Cerebellar nuclear complex (tissue), 1 donor: ENCODE results near the gene CCDC106.
A peak's percentile ranks its signal among the peaks of the same experiment; 100 is the strongest.

Source experiments
- DNase-seq, 2 experiments: peaks; one replicate each; lab custom pipeline; 2025; lab: John Stamatoyannopoulos, UW

The CCDC106 gene

GRCh38 chr19:55650602-55651230 lies 2.7 kb downstream of the CCDC106 start:
- no peak for DNase-seq

- DNase-seq = no peak
Observed at GRCh38 chr19:55651236-55651635, 3.2 kb downstream of the CCDC106 start.

- no peak for DNase-seq
Observed at GRCh38 chr19:55652311-55653128, 4.5 kb downstream of the CCDC106 start.

- DNase-seq = peak; percentile 67 to 94
Observed at GRCh38 chr19:55653651-55654322, 5.8 kb downstream of the CCDC106 start.

DNA sequence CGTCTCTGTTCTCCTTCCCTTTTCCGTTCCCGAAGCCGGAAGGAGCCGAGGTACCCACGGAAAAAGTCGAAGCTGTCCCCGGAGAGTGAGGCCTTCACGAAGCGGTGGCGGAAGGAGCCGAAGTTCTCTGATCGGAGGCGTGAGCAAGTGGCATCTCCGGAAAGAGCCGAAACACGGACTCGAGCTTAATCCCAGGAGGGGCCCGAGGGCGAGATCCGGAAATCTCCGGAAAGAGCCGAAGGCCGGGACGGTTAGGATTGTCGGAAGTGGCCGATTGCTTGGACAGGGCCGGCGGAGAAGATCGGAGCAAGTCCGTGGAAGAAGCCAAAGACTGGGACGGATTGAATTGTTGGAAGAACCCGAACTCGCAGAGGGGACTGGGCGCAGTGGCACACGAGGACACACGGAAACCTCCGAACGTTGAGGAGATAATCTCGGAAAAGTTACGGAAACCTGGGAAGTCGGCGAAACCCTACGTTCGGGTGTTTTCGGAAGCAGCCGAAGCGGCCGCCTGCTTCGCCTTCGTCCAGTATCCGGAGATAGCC lies 6.4 kb downstream of the CCDC106 start:
- DNase-seq = peak; percentile 75 to 95

DNA sequence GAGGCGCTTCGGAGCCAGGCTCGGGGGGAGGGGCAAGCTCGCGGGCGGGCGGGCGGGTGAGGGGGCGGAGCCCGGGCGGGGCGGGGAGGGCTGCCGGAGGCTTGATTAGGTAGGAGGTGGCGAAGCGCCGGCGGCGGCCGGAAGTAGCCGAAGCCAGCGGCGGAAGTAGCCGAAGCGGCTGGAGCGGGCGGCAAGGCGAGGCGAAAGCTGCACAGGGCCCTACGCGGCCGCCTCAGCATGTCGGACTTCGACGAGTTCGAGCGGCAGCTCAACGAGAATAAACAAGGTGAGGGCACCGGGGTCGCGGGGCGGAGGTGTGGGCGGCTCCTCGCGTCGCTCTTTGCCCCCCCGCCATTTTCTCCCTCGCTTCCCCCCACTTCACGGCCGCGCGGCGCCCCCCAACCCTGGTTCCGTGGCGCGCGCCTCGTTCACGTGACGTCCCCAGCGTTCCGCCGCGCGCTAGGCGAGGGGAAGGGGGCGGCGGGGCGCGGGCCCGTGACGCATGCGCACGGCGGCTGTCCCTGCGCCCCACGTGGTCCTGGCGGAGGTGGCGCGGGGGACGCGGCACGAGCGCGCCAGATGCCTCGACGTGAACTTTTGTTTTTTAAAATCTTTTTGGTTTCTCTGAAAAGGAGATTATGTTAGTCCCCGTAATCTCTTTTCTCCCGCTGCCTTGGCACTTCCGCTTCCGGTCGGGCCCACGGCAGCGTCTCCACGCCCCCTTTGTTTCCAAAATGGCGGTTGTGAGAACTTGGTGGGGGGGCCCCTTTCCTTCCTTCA lies 7.0 kb downstream of the CCDC106 start, which contains the start of gene U2AF2:
Gene U2AF2, plus strand, starts transcription at position 168 of the 780 bp plus-strand sequence. Its CDS starts 70 bp downstream, at position 238.
- DNase-seq = peak; percentile 75 to 87

GRCh38 chr19:55655648-55656040 lies 7.6 kb downstream of the CCDC106 start:
- DNase-seq = no peak

DNA sequence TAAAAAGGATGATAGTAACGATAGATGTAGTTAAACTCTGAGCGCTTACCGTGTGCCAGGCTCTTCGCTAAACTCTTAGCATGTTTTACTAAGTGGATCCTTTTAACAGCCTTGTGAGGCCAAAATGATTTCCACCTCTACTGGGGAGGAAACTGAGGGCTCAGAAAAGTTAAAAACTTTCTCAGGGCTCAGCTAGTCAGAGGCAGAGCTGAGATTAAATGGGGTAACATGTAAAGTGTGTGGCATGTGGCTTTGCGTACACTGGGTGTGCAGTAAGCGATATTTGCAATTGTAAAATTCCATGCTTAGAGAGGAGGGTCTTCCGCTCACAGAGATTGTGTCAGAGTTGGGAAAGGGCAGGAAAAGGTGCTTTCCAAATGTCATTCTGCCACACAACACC lies 8.5 kb downstream of the CCDC106 start:
- DNase-seq = no peak

- DNase-seq = no peak
Observed at GRCh38 chr19:55656988-55657747, 9.2 kb downstream of the CCDC106 start.

DNA sequence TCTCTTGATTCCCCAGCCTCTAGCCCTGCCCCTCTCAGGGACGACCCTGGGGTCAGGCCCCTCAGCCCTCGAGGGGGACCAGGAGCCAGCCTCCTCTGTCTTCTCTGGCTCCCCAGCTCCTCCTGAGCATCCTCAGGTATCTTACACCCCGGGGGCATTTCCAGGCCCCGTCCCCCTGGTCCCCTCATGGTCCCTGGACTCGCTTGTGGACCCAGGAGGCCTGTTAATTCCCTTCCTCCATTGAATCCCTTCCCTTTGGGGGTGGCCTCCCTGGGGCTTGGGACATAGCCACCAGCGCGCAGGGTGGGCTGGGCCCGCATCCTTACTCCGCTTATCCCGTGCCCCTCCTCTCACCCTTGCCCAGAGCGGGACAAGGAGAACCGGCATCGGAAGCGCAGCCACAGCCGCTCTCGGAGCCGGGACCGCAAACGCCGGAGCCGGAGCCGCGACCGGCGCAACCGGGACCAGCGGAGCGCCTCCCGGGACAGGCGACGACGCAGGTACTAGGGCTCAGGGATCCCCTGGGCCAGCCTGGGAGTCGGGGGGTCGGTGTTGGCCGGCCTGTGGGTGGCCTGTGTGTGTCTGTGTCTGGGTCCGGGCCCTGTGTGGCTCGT lies 10.9 kb downstream of the CCDC106 start:
- no peak for DNase-seq

GRCh38 chr19:55659822-55660221 lies 11.8 kb downstream of the CCDC106 start:
- no peak for DNase-seq

DNA sequence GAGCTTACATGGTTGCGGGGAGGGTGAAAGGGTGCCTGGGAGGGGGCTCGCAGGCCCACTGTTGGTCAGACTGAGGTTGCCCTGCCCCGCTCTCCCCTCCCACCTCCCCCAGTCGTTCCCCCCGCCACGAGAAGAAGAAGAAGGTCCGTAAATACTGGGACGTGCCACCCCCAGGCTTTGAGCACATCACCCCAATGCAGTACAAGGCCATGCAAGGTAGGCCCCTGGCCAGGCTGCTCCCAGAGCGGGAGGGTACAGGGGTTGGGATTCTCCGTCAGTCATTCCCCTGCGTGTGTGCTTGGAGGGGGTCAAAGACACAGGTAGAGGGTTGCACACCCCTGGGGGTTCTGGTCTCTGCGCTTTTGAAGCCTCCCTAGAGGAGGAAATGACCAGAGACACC lies 12.4 kb downstream of the CCDC106 start:
- no peak for DNase-seq

DNA sequence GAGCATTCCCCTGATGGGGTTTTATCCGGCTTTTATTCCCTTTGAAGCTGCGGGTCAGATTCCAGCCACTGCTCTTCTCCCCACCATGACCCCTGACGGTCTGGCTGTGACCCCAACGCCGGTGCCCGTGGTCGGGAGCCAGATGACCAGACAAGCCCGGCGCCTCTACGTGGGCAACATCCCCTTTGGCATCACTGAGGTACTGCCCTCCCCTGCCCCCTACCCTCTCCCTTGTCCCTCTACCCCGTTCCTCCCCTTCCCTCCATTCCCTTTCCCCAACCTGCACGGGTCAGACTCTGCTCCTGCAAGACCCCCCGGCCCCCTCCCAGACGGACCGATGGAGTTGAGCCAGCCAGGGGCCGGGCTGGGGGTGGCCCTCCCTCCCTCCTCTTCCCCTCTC lies 13.0 kb downstream of the CCDC106 start:
- no peak for DNase-seq

GRCh38 chr19:55661826-55662225 lies 13.8 kb downstream of the CCDC106 start:
- no peak for DNase-seq

GRCh38 chr19:55663846-55664536 lies 16.0 kb downstream of the CCDC106 start:
- DNase-seq = no peak

- DNase-seq = no peak
Observed at GRCh38 chr19:55666343-55667005, 18.5 kb downstream of the CCDC106 start.

DNA sequence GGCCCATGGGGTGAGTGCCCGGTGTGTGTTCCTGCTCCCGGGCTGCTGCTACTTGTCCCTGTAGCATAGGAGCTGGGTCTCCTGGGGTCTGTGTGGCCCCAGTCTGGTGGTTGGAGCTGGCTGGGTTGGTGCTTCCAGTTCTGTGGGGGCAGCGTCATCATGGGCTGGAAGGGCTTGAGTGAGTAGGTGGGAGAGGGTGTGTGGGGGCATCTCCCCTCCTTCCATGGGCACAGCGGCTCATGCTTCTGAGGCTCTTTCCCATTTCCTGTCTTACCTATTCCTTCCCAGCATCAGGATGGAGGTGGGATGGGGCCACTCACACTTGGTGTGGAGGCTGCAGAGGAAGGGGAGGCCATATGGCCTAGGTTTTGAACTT lies 19.0 kb downstream of the CCDC106 start:
- no peak for DNase-seq

GRCh38 chr19:55667511-55667910 lies 19.5 kb downstream of the CCDC106 start:
- DNase-seq = no peak

GRCh38 chr19:55667958-55668357 lies 19.9 kb downstream of the CCDC106 start:
- no peak for DNase-seq
